B cell (primary cell): ENCODE data around the gene CYTH2. TPM values are rescaled to one million over a fixed set of nuclear protein-coding genes. Genes with fewer than 3 reads are reported as not detected.

ENCODE experiments used
- ATAC-seq: fragments of 200-7000 bp; cut with Tn5 transposase; one replicate; pipeline ENCODE4 v1.10.0; 2021; ENCODE audit warnings: low read depth, mild to moderate bottlenecking, moderate number of reproducible peaks, moderate library complexity
- CTCF ChIA-PET: fragments of 350-600 bp; sonication (Branson Sonifier 250); formaldehyde crosslinking; loops from one replicate; lab custom pipeline; 2021; ENCODE audit warnings: antibody characterized with exemption, inconsistent platforms; lab: Charles Lee
- POLR2A ChIA-PET: fragments of 350-600 bp; sonication (Branson Sonifier 250); formaldehyde crosslinking; loops from one replicate; lab custom pipeline; 2021; ENCODE audit warnings: antibody characterized with exemption; lab: Charles Lee
- DNase-seq: peaks from one replicate; pipeline ENCODE4 v3.0.0; 2013
- H2AFZ ChIP-seq: 2 replicates; pipeline ENCODE4 v1.6.1; 2012; ENCODE audit warnings: mild to moderate bottlenecking, low read depth, low read length; ENCODE audit not compliant: insufficient read depth, poor library complexity, severe bottlenecking
- H3K27ac ChIP-seq, 2 donors: 1 replicate in 1 of 2; 2 replicates in 1 of 2; pipeline ENCODE4 v1.5.1; 2012 to 2013; ENCODE audit warnings: low read length in 2 of 2, mild to moderate bottlenecking in 2 of 2, moderate library complexity in 1 of 2
- H3K27me3 ChIP-seq, 4 experiments: fragments of 200-600 bp in 1 of 4; sonication (generic) in 1 of 4; replicated peaks in 1 of 4; 1 replicate in 2 of 4; 2 replicates in 2 of 4; pipeline versions ENCODE4 v1.6.1 to v1.7.0; 2013 to 2016; ENCODE audit warnings: low read length in 3 of 4, mild to moderate bottlenecking in 2 of 4, mixed read lengths in 1 of 4, moderate library complexity in 1 of 4; ENCODE audit not compliant: insufficient read depth in 4 of 4, control insufficient read depth in 3 of 4; ENCODE audit errors: control extremely low read depth in 1 of 4
- H3K36me3 ChIP-seq, 2 experiments: replicated peaks in 1 of 2; 1 replicate in 1 of 2; 2 replicates in 1 of 2; pipeline versions ENCODE4 v1.6.1 to v1.7.1; 2013; ENCODE audit warnings: low read length in 1 of 2; ENCODE audit not compliant: insufficient read depth in 2 of 2, control insufficient read depth in 1 of 2; ENCODE audit errors: control extremely low read depth in 1 of 2, extremely low read depth in 1 of 2
- H3K4me1 ChIP-seq, 2 donors: fragments of 200-600 bp in 1 of 2; sonication (generic) in 1 of 2; 1 replicate in 1 of 2; 2 replicates in 1 of 2; pipeline versions ENCODE4 v1.5.1 to v1.6.1; 2013 to 2017; ENCODE audit warnings: low read length in 2 of 2; ENCODE audit not compliant: control insufficient read depth in 2 of 2, insufficient read depth in 2 of 2
- H3K4me2 ChIP-seq: replicated peaks from 2 replicates; pipeline ENCODE3; 2012; ENCODE audit warnings: mild to moderate bottlenecking, low read depth, low read length; ENCODE audit not compliant: poor library complexity, severe bottlenecking
- H3K4me3 ChIP-seq, 5 experiments: fragments of 200-600 bp in 1 of 5; sonication (generic) in 1 of 5; 1 replicate in 3 of 5; 2 replicates in 2 of 5; pipeline versions ENCODE4 v1.5.1 to v1.7.0; 2011 to 2016; ENCODE audit warnings: low read length in 4 of 5, mild to moderate bottlenecking in 4 of 5, low read depth in 2 of 5, control low read depth in 1 of 5, moderate library complexity in 1 of 5; ENCODE audit not compliant: insufficient read depth in 1 of 5; ENCODE audit errors: control extremely low read depth in 1 of 5, extremely low read depth in 1 of 5
- H3K79me2 ChIP-seq: fragments of 200-600 bp; sonication (generic); one replicate; pipeline ENCODE4 v1.6.0; 2016; ENCODE audit warnings: low read length; ENCODE audit not compliant: control insufficient read depth, insufficient read depth
- H3K9ac ChIP-seq: fragments of 200-600 bp; sonication (generic); 2 replicates; pipeline ENCODE4 v1.6.1; 2017; ENCODE audit warnings: mild to moderate bottlenecking, low read length, moderate library complexity
- H3K9me3 ChIP-seq, 3 donors: one replicate each; pipeline versions ENCODE4 v1.6.1 to v1.7.1; 2013; ENCODE audit warnings: low read length in 2 of 3; ENCODE audit not compliant: control insufficient read depth in 2 of 3, insufficient read depth in 1 of 3; ENCODE audit errors: control extremely low read depth in 1 of 3
- H4K20me1 ChIP-seq: 2 replicates; pipeline ENCODE4 v1.6.0; 2012; ENCODE audit warnings: mild to moderate bottlenecking, low read length; ENCODE audit not compliant: insufficient read depth, control insufficient read depth, poor library complexity, severe bottlenecking
- H3K27ac Mint-ChIP-seq: one replicate; pipeline ENCODE4 v1.8.0; 2021; ENCODE audit warnings: mixed read lengths
- H3K27me3 Mint-ChIP-seq: one replicate; pipeline ENCODE4 v1.8.0; 2021; ENCODE audit warnings: mixed read lengths
- H3K4me1 Mint-ChIP-seq: one replicate; pipeline ENCODE4 v1.8.0; 2021; ENCODE audit warnings: mixed read lengths
- H3K4me3 Mint-ChIP-seq: one replicate; pipeline ENCODE4 v1.8.0; 2021; ENCODE audit warnings: mixed read lengths
- H3K9me3 Mint-ChIP-seq: one replicate; pipeline ENCODE4 v1.8.0; 2022; ENCODE audit warnings: mixed read lengths; ENCODE audit not compliant: insufficient read depth
- EZH2 ChIP-seq: IDR thresholded peaks from 2 replicates; pipeline ENCODE4 v1.6.1; 2012; ENCODE audit warnings: borderline replicate concordance, low read depth, mild to moderate bottlenecking, moderate library complexity, low read length; ENCODE audit not compliant: insufficient read depth, poor library complexity, severe bottlenecking
- WGBS: methylation state at CpG from one replicate; pipeline ENCODE4 v1.1.5; 2013; ENCODE audit warnings: missing lambda C conversion rate; ENCODE audit not compliant: insufficient coverage; 5-methylcytosine and 5-hydroxymethylcytosine counted together
- intact Hi-C: fragments of 100-400 bp; cut with micrococcal nuclease; formaldehyde crosslinking; loops from one replicate; pipeline ENCODE4 v1.10.0; 2022
- polyA plus RNA-seq: library from polyadenylated mRNA; depleted of rRNA; stranded (reverse); fragments of >200 nt; gene quantifications from 2 replicates; pipeline ENCODE4 v1.2.3, GENCODE V29; 2012
- total RNA-seq, 2 donors: library from RNA; stranded (reverse); fragments of 120-200 nt in 1 of 2; gene quantifications; 1 replicate in 1 of 2; 2 replicates in 1 of 2; pipeline versions ENCODE4 v1.2.3 to v1.2.4, GENCODE V29; 2013 to 2022
- TF ChIP-seq, protein P1 (sequence below): fragments of 200-600 bp; IDR thresholded peaks from one replicate; pipeline ENCODE4 v1.8.0; 2022; ENCODE audit warnings: antibody characterized with exemption, mild to moderate bottlenecking

The CYTH2 gene
- total and polyA plus RNA-seq, 2 donors (not counting 1 experiment from before 2014, with no cell fraction given), result 40.7 to 56.0 TPM

DNA sequence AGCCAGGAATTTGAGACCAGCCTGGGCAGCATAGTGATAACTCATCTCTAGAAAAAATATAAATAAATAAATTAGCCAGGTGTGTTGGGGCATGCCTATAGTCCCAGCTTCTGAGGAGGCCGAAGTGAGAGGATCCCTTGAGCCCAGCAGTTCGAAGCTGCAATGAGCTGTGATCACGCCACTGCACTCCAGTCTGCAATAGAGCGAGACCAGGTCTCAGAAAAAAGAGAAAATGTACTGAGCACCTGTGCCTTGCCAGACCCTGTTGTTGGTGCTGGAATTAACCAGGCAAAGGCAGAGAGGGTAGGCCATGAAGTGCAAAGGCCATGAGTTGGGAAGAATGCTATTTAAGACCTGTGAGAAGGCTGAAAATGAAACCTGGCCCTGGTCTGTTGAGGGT lies 2.7 kb downstream of the CYTH2 start:
- Histone ChIP-seq H3K4me3 (no peak overlapping the region), H3K36me3 (peaks cover 2 to 49% of the 10 kb centered on the region in 2 experiments), H4K20me1 (peaks cover 9% of the 10 kb centered on the region), H2AFZ (no peak overlapping the region), H3K4me2 (no peak overlapping the region), H3K4me1 (peaks cover 11 to 15% of the 10 kb centered on the region in 2 donors), H3K27ac (no peak overlapping the region), H3K27me3 (peaks cover 0 to under 1% (median 0%) of the 10 kb centered on the region in 4 experiments), H3K79me2 (peaks cover 11% of the 10 kb centered on the region), H3K9me3 (no peaks in the 10 kb centered on the region), H3K9ac (no peak overlapping the region)
- CTCF ChIA-PET, result no interaction called here
- Mint-ChIP-seq H3K27ac (no peak overlapping the region), H3K9me3 (no peaks in the 10 kb centered on the region), H3K4me1 (peaks cover 17% of the 10 kb centered on the region), H3K4me3 (no peak overlapping the region), H3K27me3 (no peaks in the 10 kb centered on the region)
- POLR2A ChIA-PET, result no interaction called here
- no peak for ATAC-seq
- WGBS, result 98% methylated on average over 4 of the region's 4 CpGs
- TF ChIP-seq EZH2, result no peak
- TF ChIP-seq, protein P1, sequence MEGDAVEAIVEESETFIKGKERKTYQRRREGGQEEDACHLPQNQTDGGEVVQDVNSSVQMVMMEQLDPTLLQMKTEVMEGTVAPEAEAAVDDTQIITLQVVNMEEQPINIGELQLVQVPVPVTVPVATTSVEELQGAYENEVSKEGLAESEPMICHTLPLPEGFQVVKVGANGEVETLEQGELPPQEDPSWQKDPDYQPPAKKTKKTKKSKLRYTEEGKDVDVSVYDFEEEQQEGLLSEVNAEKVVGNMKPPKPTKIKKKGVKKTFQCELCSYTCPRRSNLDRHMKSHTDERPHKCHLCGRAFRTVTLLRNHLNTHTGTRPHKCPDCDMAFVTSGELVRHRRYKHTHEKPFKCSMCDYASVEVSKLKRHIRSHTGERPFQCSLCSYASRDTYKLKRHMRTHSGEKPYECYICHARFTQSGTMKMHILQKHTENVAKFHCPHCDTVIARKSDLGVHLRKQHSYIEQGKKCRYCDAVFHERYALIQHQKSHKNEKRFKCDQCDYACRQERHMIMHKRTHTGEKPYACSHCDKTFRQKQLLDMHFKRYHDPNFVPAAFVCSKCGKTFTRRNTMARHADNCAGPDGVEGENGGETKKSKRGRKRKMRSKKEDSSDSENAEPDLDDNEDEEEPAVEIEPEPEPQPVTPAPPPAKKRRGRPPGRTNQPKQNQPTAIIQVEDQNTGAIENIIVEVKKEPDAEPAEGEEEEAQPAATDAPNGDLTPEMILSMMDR, result no peak
- no peak for DNase-seq
- intact Hi-C loops, result no loop called here

DNA sequence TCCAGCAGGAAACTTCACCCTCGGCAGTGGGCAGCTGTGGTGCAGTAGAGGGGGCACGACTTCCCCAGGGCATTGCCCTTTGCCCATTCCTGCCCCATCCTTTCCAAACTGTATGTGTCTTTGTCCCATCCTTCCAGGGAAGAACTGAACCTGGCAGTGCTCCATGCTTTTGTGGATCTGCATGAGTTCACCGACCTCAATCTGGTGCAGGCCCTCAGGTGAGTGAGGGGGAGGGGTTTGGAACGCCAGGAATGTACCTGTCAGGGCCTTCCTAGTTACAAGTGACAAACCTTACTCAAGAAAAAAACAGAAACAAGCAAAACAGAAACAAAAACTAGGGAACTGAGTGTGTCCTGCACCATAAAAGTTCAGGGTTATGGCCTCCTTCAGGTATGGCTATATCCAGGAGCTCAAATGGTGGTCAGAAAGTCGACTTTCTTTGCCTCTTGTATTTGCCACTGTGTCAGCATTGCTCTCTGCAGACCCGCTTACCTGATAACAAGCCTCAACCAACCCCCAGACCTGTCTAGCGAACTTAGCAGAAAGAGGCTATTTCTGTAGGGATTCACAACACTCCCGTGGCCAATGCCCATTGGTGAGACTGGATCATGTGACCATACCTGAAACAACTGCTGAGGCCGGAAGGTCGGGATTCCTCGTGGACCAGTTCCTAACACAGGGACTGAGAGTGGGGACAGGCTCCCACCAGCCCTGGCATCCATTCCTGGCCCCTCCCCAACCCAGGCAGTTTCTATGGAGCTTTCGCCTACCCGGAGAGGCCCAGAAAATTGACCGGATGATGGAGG lies 4.2 kb downstream of the CYTH2 start:
- Histone ChIP-seq H3K9ac (no peak overlapping the region), H3K27ac (no peak overlapping the region), H3K4me3 (no peak overlapping the region), H4K20me1 (peaks cover 9% of the 10 kb centered on the region), H3K27me3 (no peaks in the 10 kb centered on the region), H3K79me2 (peaks cover 11% of the 10 kb centered on the region), H3K9me3 (no peaks in the 10 kb centered on the region), H3K4me2 (no peak overlapping the region), H3K4me1 (peaks cover 7 to 11% of the 10 kb centered on the region in 2 donors), H3K36me3 (peaks cover 2 to 49% of the 10 kb centered on the region in 2 experiments), H2AFZ (no peak overlapping the region)
- no peak overlapping the region for H3K27ac Mint-ChIP-seq
- ATAC-seq (no peak), DNase-seq (no peak)
- ChIA-PET CTCF (no interaction called here), POLR2A (no interaction called here)
- intact Hi-C loops, result no loop called here
- no peaks in the 10 kb centered on the region for H3K9me3 Mint-ChIP-seq
- no peaks in the 10 kb centered on the region for H3K27me3 Mint-ChIP-seq
- peaks cover 17% of the 10 kb centered on the region for H3K4me1 Mint-ChIP-seq
- TF ChIP-seq, protein P1, result no peak
- no peak for TF ChIP-seq EZH2
- WGBS, result 98% methylated on average over 10 of the region's 14 CpGs
- no peak overlapping the region for H3K4me3 Mint-ChIP-seq
